ENCODE data around the gene NAA25. TPM values are rescaled to one million over a fixed set of nuclear protein-coding genes. Genes with fewer than 3 reads are reported as not detected.
"Not testable (repeated sequence)": the region's sequence is repeated elsewhere in the genome, so short reads cannot be mapped to it uniquely, and the experiment has no call there.

The NAA25 gene
- total and polyA plus RNA-seq, 9 of the 15 experiments (the other 6 are each of a cell fraction or from before 2014, with no cell fraction given) = 26.6 to 59.6 (median 48.9) TPM

GRCh38 chr12:111994211-111995111, 114.1 kb downstream of the NAA25 start (continued):
- TF ChIP-seq, protein P1, sequence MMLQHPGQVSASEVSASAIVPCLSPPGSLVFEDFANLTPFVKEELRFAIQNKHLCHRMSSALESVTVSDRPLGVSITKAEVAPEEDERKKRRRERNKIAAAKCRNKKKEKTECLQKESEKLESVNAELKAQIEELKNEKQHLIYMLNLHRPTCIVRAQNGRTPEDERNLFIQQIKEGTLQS (IDR thresholded peaks at IDR 0.05) = peak; percentile 21; the same call in 1 of the 2 replicates
- TF ChIP-seq, protein P1 (CRISPR knock-in tag; conservative IDR thresholded peaks at IDR 0.05) = not testable (repeated sequence)
- TF ChIP-seq MTA1 (IDR thresholded peaks at IDR 0.05; ENCODE audit: borderline replicate concordance) = peak; percentile 66
- TF ChIP-seq ID3, ATF1 (CRISPR knock-in tag; IDR thresholded peaks at IDR 0.05): not testable (repeated sequence)
- peak; percentile 62 for TF ChIP-seq ID3 (tag; IDR thresholded peaks at IDR 0.05)
- peak; percentile 52; the same call in 1 of the 2 replicates for TF ChIP-seq MBD2 (IDR thresholded peaks at IDR 0.05; ENCODE audit: borderline replicate concordance, low read depth)
- peak; percentile 87 for TF ChIP-seq TCF3 (CRISPR knock-in tag; IDR thresholded peaks at IDR 0.05)
- peak; percentile 94 for TF ChIP-seq SMAD4 (CRISPR knock-in tag; conservative IDR thresholded peaks at IDR 0.05)
- peak; percentile 87 for TF ChIP-seq HDAC3 (IDR thresholded peaks at IDR 0.05; ENCODE audit: borderline replicate concordance, partially characterized antibody)
- 0 out of 2 replicates have a peak, but pooled peaks have one; percentile 35 for TF ChIP-seq ETV5 (CRISPR knock-in tag; IDR thresholded peaks at IDR 0.05; ENCODE audit: low read depth)
- peak; percentile 17 to 50; a peak in 2 of 4 replicates for TF ChIP-seq FOXK2 (conservative IDR thresholded peaks at IDR 0.05 in 1 of 2, IDR thresholded peaks at IDR 0.05 in 1 of 2; ENCODE audit: low read depth in 2 of 2)
- TF ChIP-seq, protein P2, sequence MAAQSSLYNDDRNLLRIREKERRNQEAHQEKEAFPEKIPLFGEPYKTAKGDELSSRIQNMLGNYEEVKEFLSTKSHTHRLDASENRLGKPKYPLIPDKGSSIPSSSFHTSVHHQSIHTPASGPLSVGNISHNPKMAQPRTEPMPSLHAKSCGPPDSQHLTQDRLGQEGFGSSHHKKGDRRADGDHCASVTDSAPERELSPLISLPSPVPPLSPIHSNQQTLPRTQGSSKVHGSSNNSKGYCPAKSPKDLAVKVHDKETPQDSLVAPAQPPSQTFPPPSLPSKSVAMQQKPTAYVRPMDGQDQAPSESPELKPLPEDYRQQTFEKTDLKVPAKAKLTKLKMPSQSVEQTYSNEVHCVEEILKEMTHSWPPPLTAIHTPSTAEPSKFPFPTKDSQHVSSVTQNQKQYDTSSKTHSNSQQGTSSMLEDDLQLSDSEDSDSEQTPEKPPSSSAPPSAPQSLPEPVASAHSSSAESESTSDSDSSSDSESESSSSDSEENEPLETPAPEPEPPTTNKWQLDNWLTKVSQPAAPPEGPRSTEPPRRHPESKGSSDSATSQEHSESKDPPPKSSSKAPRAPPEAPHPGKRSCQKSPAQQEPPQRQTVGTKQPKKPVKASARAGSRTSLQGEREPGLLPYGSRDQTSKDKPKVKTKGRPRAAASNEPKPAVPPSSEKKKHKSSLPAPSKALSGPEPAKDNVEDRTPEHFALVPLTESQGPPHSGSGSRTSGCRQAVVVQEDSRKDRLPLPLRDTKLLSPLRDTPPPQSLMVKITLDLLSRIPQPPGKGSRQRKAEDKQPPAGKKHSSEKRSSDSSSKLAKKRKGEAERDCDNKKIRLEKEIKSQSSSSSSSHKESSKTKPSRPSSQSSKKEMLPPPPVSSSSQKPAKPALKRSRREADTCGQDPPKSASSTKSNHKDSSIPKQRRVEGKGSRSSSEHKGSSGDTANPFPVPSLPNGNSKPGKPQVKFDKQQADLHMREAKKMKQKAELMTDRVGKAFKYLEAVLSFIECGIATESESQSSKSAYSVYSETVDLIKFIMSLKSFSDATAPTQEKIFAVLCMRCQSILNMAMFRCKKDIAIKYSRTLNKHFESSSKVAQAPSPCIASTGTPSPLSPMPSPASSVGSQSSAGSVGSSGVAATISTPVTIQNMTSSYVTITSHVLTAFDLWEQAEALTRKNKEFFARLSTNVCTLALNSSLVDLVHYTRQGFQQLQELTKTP (IDR thresholded peaks at IDR 0.05; ENCODE audit: low read depth in 1 of 2, partially characterized antibody in 2 of 2) = peak in 1 of 2 experiments; percentile 34
- peak; percentile 76 for TF ChIP-seq KLF16 (IDR thresholded peaks at IDR 0.05)
- peak; percentile 5; the same call in 1 of the 2 replicates for TF ChIP-seq ATF1 (tag; IDR thresholded peaks at IDR 0.05)
- peak; percentile 76 for TF ChIP-seq ZNF311 (CRISPR knock-in tag; IDR thresholded peaks at IDR 0.05)
- TF ChIP-seq NONO (IDR thresholded peaks at IDR 0.05; ENCODE audit: low read depth in 2 of 2, low read length in 1 of 2) = peak in 1 of 2 experiments; percentile 77; a peak in 1 of 4 replicates
